A673 (cell line): ENCODE results near the gene PMP22. TPM values are rescaled to one million over a fixed set of nuclear protein-coding genes. Genes with fewer than 3 reads are reported as not detected.

Experiments
- BruUV-seq: library from RNA; stranded (reverse); fragments of 400-500 nt; replicated peaks from 2 replicates; lab custom pipeline; 2021; lab: Mats Ljungman, UMichigan
- CTCF ChIA-PET: fragments of 300-600 bp; sonication (Branson Sonifier 250); formaldehyde crosslinking; loops from one replicate; lab custom pipeline; 2022; ENCODE audit warnings: antibody characterized with exemption; lab: Charles Lee
- POLR2A ChIA-PET: fragments of 300-600 bp; sonication (Branson Sonifier 250); formaldehyde crosslinking; loops from one replicate; lab custom pipeline; 2022; ENCODE audit warnings: antibody characterized with exemption; ENCODE audit not compliant: low non-redundant PET; lab: Charles Lee
- DNase-seq: peaks from one replicate; pipeline ENCODE4 v3.0.0-alpha.2; 2015; ENCODE audit warnings: low spot score
- H3K27ac ChIP-seq: fragments of 200-600 bp; sonication (generic); 2 replicates; pipeline ENCODE4 v1.5.1; 2016; ENCODE audit warnings: mixed run types, low read depth, mild to moderate bottlenecking, mixed read lengths, antibody characterized with exemption, low read length; ENCODE audit not compliant: poor library complexity, severe bottlenecking
- H3K27me3 ChIP-seq: fragments of 200-600 bp; sonication (generic); replicated peaks from 2 replicates; pipeline ENCODE4 v1.6.1; 2017; ENCODE audit warnings: mixed run types, low read depth, mild to moderate bottlenecking, mixed read lengths, antibody characterized with exemption, low read length; ENCODE audit not compliant: insufficient read depth, poor library complexity
- H3K36me3 ChIP-seq: fragments of 200-600 bp; sonication (generic); 2 replicates; pipeline ENCODE4 v1.6.1; 2016; ENCODE audit warnings: mixed run types, mild to moderate bottlenecking, mixed read lengths, antibody characterized with exemption, low read length; ENCODE audit not compliant: insufficient read depth, poor library complexity, severe bottlenecking
- H3K4me1 ChIP-seq: fragments of 200-600 bp; sonication (generic); 2 replicates; pipeline ENCODE4 v1.6.1; 2017; ENCODE audit warnings: mixed run types, mild to moderate bottlenecking, mixed read lengths, antibody characterized with exemption, low read length; ENCODE audit not compliant: insufficient read depth, poor library complexity, severe bottlenecking
- H3K4me3 ChIP-seq: fragments of 200-600 bp; sonication (generic); 2 replicates; pipeline ENCODE4 v1.5.1; 2016; ENCODE audit warnings: low read depth, mixed run types, mild to moderate bottlenecking, mixed read lengths, low read length; ENCODE audit not compliant: poor library complexity, severe bottlenecking
- H3K9me3 ChIP-seq: fragments of 200-600 bp; sonication (generic); 2 replicates; pipeline ENCODE4 v1.6.1; 2016; ENCODE audit warnings: mixed run types, low read depth, mild to moderate bottlenecking, mixed read lengths, antibody characterized with exemption, low read length; ENCODE audit not compliant: poor library complexity, severe bottlenecking
- EZH2 ChIP-seq: fragments of 200-600 bp; sonication (generic); IDR thresholded peaks from 2 replicates; pipeline ENCODE4 v1.6.1; 2017; ENCODE audit warnings: borderline replicate concordance, low read depth, mild to moderate bottlenecking, mixed read lengths, antibody characterized with exemption, low read length; ENCODE audit not compliant: poor library complexity, severe bottlenecking
- intact Hi-C: fragments of 100-400 bp; cut with micrococcal nuclease; formaldehyde crosslinking; loops from one replicate; pipeline ENCODE4 v1.10.0; 2022; ENCODE audit not compliant: unreplicated experiment
- total RNA-seq: library from RNA; stranded (reverse); gene quantifications from 2 replicates; pipeline ENCODE4 v1.2.3, GENCODE V29; 2021
- TF ChIP-seq, protein P1 (sequence below): fragments of 300-800, 200-600 bp; sonication (generic); conservative IDR thresholded peaks from 2 replicates; pipeline ENCODE4 v1.5.1; 2017; ENCODE audit warnings: low read depth, mild to moderate bottlenecking, antibody characterized with exemption, low read length, moderate library complexity, mixed read lengths

PMP22 gene
- total RNA-seq, 1 experiment from 2014 or later: not detected

DNA sequence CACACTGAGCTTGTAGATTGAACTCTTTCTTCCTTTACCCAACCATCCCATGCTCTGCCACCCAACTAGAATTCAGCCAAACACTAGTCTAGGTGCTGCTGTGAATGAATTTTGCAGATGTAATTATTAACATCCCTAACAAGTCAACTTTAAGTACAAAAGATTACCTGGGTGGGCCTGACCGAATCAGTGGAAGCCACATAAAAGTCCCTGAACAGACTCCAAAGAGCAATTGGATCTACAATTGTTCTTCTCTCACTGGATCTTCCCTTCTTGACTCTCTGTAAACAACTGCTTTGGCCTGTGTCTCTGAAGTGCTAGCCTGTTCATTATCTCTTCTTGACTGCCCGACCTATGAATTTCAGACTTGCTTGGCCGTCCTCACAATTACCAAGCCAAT is 67.9 kb downstream of the PMP22 start:
- Histone ChIP-seq H3K4me3 (no peak overlapping the region), H3K36me3 (no peaks in the 10 kb centered on the region), H3K4me1 (no peaks in the 10 kb centered on the region), H3K27me3 (no peaks in the 10 kb centered on the region), H3K9me3 (no peaks in the 10 kb centered on the region), H3K27ac (no peak overlapping the region)
- CTCF ChIA-PET: no interaction called here
- POLR2A ChIA-PET: no interaction called here
- BruUV-seq: no TSS peak
- TF ChIP-seq, protein P1, sequence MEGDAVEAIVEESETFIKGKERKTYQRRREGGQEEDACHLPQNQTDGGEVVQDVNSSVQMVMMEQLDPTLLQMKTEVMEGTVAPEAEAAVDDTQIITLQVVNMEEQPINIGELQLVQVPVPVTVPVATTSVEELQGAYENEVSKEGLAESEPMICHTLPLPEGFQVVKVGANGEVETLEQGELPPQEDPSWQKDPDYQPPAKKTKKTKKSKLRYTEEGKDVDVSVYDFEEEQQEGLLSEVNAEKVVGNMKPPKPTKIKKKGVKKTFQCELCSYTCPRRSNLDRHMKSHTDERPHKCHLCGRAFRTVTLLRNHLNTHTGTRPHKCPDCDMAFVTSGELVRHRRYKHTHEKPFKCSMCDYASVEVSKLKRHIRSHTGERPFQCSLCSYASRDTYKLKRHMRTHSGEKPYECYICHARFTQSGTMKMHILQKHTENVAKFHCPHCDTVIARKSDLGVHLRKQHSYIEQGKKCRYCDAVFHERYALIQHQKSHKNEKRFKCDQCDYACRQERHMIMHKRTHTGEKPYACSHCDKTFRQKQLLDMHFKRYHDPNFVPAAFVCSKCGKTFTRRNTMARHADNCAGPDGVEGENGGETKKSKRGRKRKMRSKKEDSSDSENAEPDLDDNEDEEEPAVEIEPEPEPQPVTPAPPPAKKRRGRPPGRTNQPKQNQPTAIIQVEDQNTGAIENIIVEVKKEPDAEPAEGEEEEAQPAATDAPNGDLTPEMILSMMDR: no peak
- no peak for TF ChIP-seq EZH2
- intact Hi-C loops: no loop called here
- no peak for DNase-seq

- DNase-seq: no peak
- POLR2A ChIA-PET: no interaction called here
- intact Hi-C loops: no loop called here
- Histone ChIP-seq H3K27ac (no peak overlapping the region), H3K9me3 (no peaks in the 10 kb centered on the region), H3K36me3 (no peaks in the 10 kb centered on the region), H3K4me1 (no peaks in the 10 kb centered on the region), H3K4me3 (no peak overlapping the region), H3K27me3 (no peaks in the 10 kb centered on the region)
- TF ChIP-seq, protein P1: no peak
- no peak for TF ChIP-seq EZH2
- BruUV-seq: no TSS peak
- CTCF ChIA-PET: no interaction called here
These were observed 70.3 kb downstream of the PMP22 start for GRCh38 chr17:15194859-15195277.

- no peak for DNase-seq
- no peak overlapping the region for H3K4me3 ChIP-seq
- no peaks in the 10 kb centered on the region for H3K36me3 ChIP-seq
- no peak overlapping the region for H3K27ac ChIP-seq
- POLR2A ChIA-PET: no interaction called here
- no peaks in the 10 kb centered on the region for H3K9me3 ChIP-seq
- TF ChIP-seq, protein P1: no peak
- no peak for TF ChIP-seq EZH2
- no TSS peak for BruUV-seq
- CTCF ChIA-PET: no interaction called here
- H3K27me3 ChIP-seq: no peaks in the 10 kb centered on the region
- H3K4me1 ChIP-seq: no peaks in the 10 kb centered on the region
- intact Hi-C loops: no loop called here
These were observed 79.5 kb downstream of the PMP22 start for GRCh38 chr17:15185625-15185991.
